ENCODE data around the gene BPGM.

The BPGM gene

DNA sequence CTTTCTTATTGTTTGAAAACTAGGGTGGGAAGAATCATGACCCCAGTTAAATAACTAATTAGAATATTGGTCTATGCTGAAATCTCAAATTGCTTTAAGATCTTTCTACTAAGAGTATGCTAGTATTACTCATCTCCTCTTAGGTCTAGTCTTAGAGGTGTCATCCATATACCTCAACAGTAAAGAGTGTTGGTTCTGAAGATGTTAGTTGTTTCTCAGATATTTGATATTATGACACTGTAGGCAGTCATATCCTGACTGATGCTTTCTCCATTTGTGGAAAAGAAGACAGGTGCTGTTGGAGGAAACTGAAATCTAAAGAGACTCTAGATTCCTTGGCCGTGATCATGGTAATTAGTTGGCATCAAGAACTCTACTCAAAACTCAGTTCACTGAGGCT is 21.2 kb downstream of the BPGM start:
- TF ChIP-seq, protein P1, sequence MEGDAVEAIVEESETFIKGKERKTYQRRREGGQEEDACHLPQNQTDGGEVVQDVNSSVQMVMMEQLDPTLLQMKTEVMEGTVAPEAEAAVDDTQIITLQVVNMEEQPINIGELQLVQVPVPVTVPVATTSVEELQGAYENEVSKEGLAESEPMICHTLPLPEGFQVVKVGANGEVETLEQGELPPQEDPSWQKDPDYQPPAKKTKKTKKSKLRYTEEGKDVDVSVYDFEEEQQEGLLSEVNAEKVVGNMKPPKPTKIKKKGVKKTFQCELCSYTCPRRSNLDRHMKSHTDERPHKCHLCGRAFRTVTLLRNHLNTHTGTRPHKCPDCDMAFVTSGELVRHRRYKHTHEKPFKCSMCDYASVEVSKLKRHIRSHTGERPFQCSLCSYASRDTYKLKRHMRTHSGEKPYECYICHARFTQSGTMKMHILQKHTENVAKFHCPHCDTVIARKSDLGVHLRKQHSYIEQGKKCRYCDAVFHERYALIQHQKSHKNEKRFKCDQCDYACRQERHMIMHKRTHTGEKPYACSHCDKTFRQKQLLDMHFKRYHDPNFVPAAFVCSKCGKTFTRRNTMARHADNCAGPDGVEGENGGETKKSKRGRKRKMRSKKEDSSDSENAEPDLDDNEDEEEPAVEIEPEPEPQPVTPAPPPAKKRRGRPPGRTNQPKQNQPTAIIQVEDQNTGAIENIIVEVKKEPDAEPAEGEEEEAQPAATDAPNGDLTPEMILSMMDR (IDR thresholded peaks at IDR 0.05) = no peak
- Histone ChIP-seq H3K9me3 (no peaks in the 10 kb centered on the region), H3K4me1 (peaks cover 0 to 9% (median 2%) of the 10 kb centered on the region in 4 donors), H3K27ac (no peak overlapping the region), H3K4me3 (no peak overlapping the region), H3K27me3 (no peaks in the 10 kb centered on the region), H3K36me3 (peaks cover 0 to 6% (median under 1%) of the 10 kb centered on the region in 3 donors)
- intact Hi-C loops (cut with DNase I; ENCODE audit: low total_unique reads) = no loop called here
- no peak for DNase-seq

DNA sequence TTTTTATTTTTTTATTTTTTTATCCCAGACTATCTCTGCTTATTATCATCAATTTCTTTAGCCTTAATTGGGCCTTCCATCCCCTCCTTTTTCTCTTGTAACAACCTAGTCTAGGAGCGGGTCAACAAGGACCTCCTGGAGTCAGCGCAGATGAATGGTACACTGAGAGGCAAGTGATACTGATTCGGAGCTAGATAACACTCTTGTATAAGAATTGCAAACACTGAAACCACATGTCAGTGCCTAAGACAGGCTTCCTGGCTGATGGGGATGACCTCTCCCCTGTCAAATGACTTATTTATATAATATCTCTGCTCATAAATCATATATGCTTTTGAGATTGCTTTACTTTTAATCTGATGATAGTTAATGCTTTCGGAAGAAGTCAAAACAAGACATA is 22.7 kb downstream of the BPGM start:
- Histone ChIP-seq H3K4me1 (peaks cover 0 to 9% (median 2%) of the 10 kb centered on the region in 4 donors), H3K4me3 (no peak overlapping the region), H3K27me3 (no peaks in the 10 kb centered on the region), H3K27ac (no peak overlapping the region), H3K36me3 (peaks cover 0 to 9% (median 3%) of the 10 kb centered on the region in 3 donors), H3K9me3 (no peaks in the 10 kb centered on the region)
- DNase-seq = no peak
- intact Hi-C loops (cut with DNase I; ENCODE audit: low total_unique reads) = no loop called here
- TF ChIP-seq, protein P1 (IDR thresholded peaks at IDR 0.05) = no peak

DNA sequence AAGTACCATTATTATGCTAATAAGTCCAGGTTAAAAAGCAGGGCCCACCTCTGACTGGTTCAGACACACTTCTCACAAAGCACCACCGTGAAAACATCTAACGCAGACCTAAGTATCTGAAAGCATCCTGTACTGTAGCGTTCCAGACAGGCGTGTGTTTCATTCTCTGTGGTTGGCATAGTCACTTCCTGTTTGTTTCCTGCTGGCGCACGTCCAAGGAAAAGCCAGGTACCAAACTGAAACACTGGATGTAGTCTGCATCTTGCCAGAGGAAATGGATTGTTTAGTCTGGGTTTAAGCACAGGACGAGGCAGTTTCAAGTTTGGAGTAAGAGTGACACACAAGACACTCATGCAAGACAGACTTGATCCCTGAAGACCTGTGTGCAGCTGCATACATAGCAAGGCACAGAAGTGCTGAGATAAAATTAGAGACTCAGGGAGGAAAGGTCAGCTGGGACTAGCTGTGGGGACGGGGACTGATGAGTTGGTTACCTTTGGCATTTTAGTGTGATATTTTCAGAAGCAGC is 23.3 kb downstream of the BPGM start:
- DNase-seq = peak; percentile 55 to 67
- Histone ChIP-seq H3K4me1 (peaks cover 0 to 9% (median 2%) of the 10 kb centered on the region in 4 donors), H3K9me3 (no peaks in the 10 kb centered on the region), H3K4me3 (no peak overlapping the region), H3K27ac (no peak overlapping the region), H3K36me3 (peaks cover 0 to 9% (median 4%) of the 10 kb centered on the region in 3 donors), H3K27me3 (no peaks in the 10 kb centered on the region)
- intact Hi-C loops (cut with DNase I; ENCODE audit: low total_unique reads) = no loop called here
- TF ChIP-seq, protein P1 (IDR thresholded peaks at IDR 0.05) = no peak

DNA sequence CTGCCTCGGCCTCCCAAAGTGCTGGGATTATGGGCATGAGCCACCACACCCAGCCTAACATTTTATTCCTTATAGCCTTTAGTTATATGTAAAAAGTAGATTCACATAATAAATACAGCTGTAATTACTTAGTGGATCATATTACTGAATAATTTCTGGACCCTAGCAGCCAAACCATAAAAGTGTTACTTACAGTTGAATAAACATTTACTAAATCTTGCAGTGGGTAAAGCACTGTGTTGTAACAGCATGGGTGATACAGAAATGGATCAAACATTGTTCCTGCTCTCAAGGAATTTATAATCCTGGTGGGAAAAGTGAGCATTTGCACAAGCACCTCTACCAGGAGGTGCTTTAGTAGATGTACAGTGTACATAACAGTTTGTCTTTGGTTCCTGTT is 25.0 kb downstream of the BPGM start:
- DNase-seq = no peak
- TF ChIP-seq, protein P1 (IDR thresholded peaks at IDR 0.05) = no peak
- H3K4me1 ChIP-seq = peaks cover 0 to 9% (median 2%) of the 10 kb centered on the region in 4 donors
- H3K4me3 ChIP-seq = no peak overlapping the region
- H3K27ac ChIP-seq = no peak overlapping the region
- intact Hi-C loops (cut with DNase I; ENCODE audit: low total_unique reads) = no loop called here
- no peaks in the 10 kb centered on the region for H3K27me3 ChIP-seq
- H3K9me3 ChIP-seq = no peaks in the 10 kb centered on the region
- H3K36me3 ChIP-seq = peaks cover 0 to 9% (median 4%) of the 10 kb centered on the region in 3 donors

DNA sequence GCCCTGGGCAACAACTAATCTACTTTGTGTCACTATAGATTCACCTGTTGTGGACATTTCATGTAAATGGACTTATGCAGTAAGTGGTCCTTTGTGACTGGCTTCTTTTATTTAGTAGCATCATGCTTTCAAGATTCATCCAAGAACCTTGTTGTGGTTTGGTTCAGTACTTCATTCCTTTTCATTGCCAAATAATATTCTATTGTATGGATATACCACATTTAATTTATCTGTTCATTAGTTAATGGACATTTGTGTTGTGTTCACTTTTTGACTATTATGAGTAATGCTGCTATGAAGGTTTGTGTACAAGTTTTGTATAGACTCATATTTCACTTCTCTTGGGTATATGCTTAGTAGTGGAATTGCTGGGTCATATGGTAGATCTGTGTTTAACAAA is 27.8 kb downstream of the BPGM start:
- DNase-seq = no peak
- H3K9me3 ChIP-seq = no peaks in the 10 kb centered on the region
- H3K27ac ChIP-seq = no peak overlapping the region
- TF ChIP-seq, protein P1 (IDR thresholded peaks at IDR 0.05) = no peak
- H3K4me3 ChIP-seq = no peak overlapping the region
- H3K4me1 ChIP-seq = peaks cover 0 to 8% (median 2%) of the 10 kb centered on the region in 4 donors
- peaks cover 6 to 17% (median 11%) of the 10 kb centered on the region in 3 donors for H3K36me3 ChIP-seq
- intact Hi-C loops (cut with DNase I; ENCODE audit: low total_unique reads) = no loop called here
- no peaks in the 10 kb centered on the region for H3K27me3 ChIP-seq

DNA sequence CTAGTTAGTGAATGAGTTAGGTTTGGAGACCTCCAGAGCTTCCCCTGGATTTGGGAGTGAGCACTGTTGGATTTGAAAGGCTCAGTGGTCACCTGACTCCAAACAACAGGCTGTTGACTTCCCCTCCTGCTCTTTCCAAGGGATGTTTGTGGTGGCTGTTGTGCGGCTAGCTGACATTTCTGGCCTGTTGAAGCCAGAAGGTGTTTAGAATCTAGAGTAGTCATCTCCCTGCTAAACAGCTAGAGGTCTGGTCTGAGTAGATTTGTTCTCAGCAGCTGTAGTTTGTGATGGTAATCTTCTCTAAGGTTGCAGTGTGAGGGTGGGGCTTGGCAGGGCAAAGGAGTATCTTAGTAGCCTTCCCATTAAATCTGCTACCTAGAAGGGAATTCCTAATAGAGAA is 30.1 kb downstream of the BPGM start:
- H3K27me3 ChIP-seq = no peaks in the 10 kb centered on the region
- H3K9me3 ChIP-seq = no peaks in the 10 kb centered on the region
- no peaks in the 10 kb centered on the region for H3K4me1 ChIP-seq
- H3K36me3 ChIP-seq = peaks cover 8 to 29% (median 24%) of the 10 kb centered on the region in 3 donors
- H3K27ac ChIP-seq = no peak overlapping the region
- intact Hi-C loops (cut with DNase I; ENCODE audit: low total_unique reads) = no loop called here
- no peak overlapping the region for H3K4me3 ChIP-seq
- TF ChIP-seq, protein P1 (IDR thresholded peaks at IDR 0.05) = no peak
- DNase-seq = no peak
